AG09309 (cell line): ENCODE results near the gene SLC2A8.
A peak's percentile ranks its signal among the peaks of the same experiment; 100 is the strongest.

Experiments used
- DNase-seq: peaks from one replicate; pipeline ENCODE4 v3.0.0-alpha.2; 2010; ENCODE audit warnings: low read depth
- H3K4me3 ChIP-seq: 2 replicates; pipeline ENCODE4 v1.5.1; 2011; ENCODE audit warnings: mild to moderate bottlenecking, low read depth, low read length, moderate library complexity; ENCODE audit not compliant: control insufficient read depth
- CTCF ChIP-seq: IDR thresholded peaks from 2 replicates; pipeline ENCODE4 v1.5.1; 2011; ENCODE audit warnings: mild to moderate bottlenecking, low read depth, low read length, inconsistent platforms; ENCODE audit not compliant: insufficient read depth, control insufficient read depth; ENCODE audit errors: missing control alignments

The SLC2A8 gene

DNA sequence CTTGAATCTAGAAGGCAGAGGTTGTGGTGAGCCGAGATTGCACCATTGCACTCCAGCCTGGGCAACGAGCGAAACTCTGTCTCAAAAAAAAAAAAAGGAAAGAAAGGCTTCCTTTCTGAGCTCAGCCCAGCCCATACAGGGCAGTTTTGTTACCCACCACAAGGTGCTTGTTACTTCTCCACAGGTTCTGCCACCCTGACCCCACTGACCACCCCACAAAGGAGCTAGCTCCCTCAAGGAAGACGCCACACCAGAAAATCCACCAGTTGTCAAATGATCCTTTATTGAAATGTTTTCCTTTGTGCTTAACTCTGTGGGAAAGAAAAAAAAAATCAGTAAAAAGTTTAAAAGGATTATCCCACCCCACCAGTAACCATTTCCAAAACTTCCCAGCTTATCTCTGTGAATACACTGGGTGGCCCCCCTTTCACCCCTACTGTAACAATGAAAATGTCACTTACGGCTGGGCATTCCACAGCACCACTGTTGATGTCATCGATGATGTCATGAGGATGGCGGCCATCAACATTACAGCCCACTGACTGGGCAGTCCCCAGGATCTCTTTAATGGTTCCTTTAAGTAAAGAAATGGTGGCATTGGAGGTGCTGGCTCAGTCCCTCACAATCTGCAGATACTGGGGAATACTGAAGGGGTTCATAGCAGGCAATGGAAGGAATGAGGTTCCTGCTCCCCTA lies 50.6 kb downstream of the SLC2A8 start:
- no peak for TF ChIP-seq CTCF
- H3K4me3 ChIP-seq, result no peak overlapping the region
- no peak for DNase-seq

GRCh38 chr9:127448112-127448805 lies 51.3 kb downstream of the SLC2A8 start:
- peak overlapping the region; percentile 55; the same call in 1 of the 2 replicates for H3K4me3 ChIP-seq
- TF ChIP-seq CTCF, result no peak

GRCh38 chr9:127449332-127449966 lies 52.5 kb downstream of the SLC2A8 start:
- no peak for TF ChIP-seq CTCF
- DNase-seq, result no peak
- H3K4me3 ChIP-seq, result peak overlapping the region; percentile 55

More at GRCh38 chr9:127448112-127448805, 51.3 kb downstream of the SLC2A8 start:
- no peak for DNase-seq

DNA sequence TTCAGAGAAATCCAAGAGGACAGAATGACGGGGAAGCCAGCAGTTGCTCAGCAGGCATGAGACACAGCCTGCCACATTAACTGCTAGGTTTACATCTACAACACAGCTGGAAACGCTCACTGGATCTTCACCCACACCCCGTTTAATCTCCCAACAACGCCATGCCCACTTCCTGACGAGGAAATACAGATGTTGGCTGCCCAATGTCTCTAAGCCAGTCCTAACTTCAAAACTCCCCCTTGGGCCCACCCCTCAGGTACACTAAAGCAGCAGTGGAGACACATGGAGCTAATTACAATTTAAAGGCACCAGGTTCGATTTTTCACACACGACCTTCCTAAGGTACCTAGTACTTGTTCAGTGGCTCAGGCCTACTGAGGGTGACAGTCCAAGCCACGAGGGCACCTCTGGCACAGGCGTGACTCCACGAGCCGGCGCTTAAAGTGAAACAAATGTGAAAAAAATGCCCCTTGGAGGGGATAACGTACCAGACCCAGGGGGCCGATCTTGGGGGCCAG lies 53.3 kb downstream of the SLC2A8 start:
- no peak for TF ChIP-seq CTCF
- no peak for DNase-seq
- peak overlapping the region; percentile 55 for H3K4me3 ChIP-seq

- peak; percentile 18 for TF ChIP-seq CTCF
- DNase-seq, result peak; percentile 84
- H3K4me3 ChIP-seq, result peak within 1 kb of the TSS; percentile 55
Measured at GRCh38 chr9:127450830-127451607, 54.0 kb downstream of the SLC2A8 start, which contains the start of the genes LRSAM1 and RPL12. Gene LRSAM1, plus strand, starts transcription at chr9:127451510. Its CDS starts 3,018 bp downstream, at chr9:127454528. Gene RPL12, minus strand, starts transcription at chr9:127451406. Its CDS starts 89 bp downstream, at chr9:127451317.

GRCh38 chr9:127451608-127451857 lies 54.6 kb downstream of the SLC2A8 start:
- no peak for TF ChIP-seq CTCF
- peak overlapping the region; percentile 55 for H3K4me3 ChIP-seq

More at GRCh38 chr9:127451608-127451857, 54.6 kb downstream of the SLC2A8 start:
- no peak for DNase-seq
